NCI-H1417 (cell line): ENCODE results near the gene NUBPL.
"Not testable (repeated sequence)": the region's sequence is repeated elsewhere in the genome, so short reads cannot be mapped to it uniquely, and the experiment has no call there.

Experiments used
- DNase-seq, 3 experiments: peaks; one replicate each; lab custom pipeline; 2025; lab: John Stamatoyannopoulos, UW

NUBPL gene

GRCh38 chr14:31811693-31812628 is 250.8 kb downstream of the NUBPL start:
- DNase-seq: not testable (repeated sequence)

- not testable (repeated sequence) for DNase-seq
Observed at GRCh38 chr14:31813724-31814490, 252.7 kb downstream of the NUBPL start.

GRCh38 chr14:31819281-31819680 is 258.1 kb downstream of the NUBPL start:
- no peak for DNase-seq

GRCh38 chr14:31825459-31825858 is 264.3 kb downstream of the NUBPL start:
- DNase-seq: no peak

- DNase-seq: peak in 2 of 3 experiments; percentile 5 to 32
Observed at GRCh38 chr14:31827325-31827724, 266.1 kb downstream of the NUBPL start.

- no peak for DNase-seq
Observed at GRCh38 chr14:31828946-31829868, 268.0 kb downstream of the NUBPL start.

- no peak for DNase-seq
Observed at GRCh38 chr14:31834616-31835015, 273.4 kb downstream of the NUBPL start.

- DNase-seq: no peak
Observed at GRCh38 chr14:31835049-31835448, 273.8 kb downstream of the NUBPL start.

GRCh38 chr14:31837031-31837430 is 275.8 kb downstream of the NUBPL start:
- no peak for DNase-seq

- DNase-seq: no peak
Observed at GRCh38 chr14:31842899-31843298, 281.7 kb downstream of the NUBPL start.

- no peak for DNase-seq
Observed at GRCh38 chr14:31843361-31844091, 282.3 kb downstream of the NUBPL start.

GRCh38 chr14:31854508-31855075 is 293.4 kb downstream of the NUBPL start:
- no peak for DNase-seq

- no peak for DNase-seq
Observed at GRCh38 chr14:31855262-31855661, 294.1 kb downstream of the NUBPL start.

- not testable (repeated sequence) for DNase-seq
Observed at GRCh38 chr14:31856003-31856402, 294.8 kb downstream of the NUBPL start.

- no peak for DNase-seq
Observed at GRCh38 chr14:31858868-31859267, 297.7 kb downstream of the NUBPL start.

- DNase-seq: no peak
Observed at GRCh38 chr14:31864937-31865855, 304.0 kb downstream of the NUBPL start.

GRCh38 chr14:31867570-31867969 is 306.4 kb downstream of the NUBPL start:
- DNase-seq: peak in 1 of 3 experiments; percentile 16

GRCh38 chr14:31868096-31868495 is 306.9 kb downstream of the NUBPL start:
- not testable (repeated sequence) for DNase-seq

GRCh38 chr14:31876741-31877140 is 315.5 kb downstream of the NUBPL start:
- DNase-seq: no peak
